HuH-7.5 (cell line): ENCODE measurements around the gene NSMF.

Source experiments
- DNase-seq: peaks from one replicate; pipeline ENCODE4 v3.0.0; 2011; ENCODE audit warnings: low spot score

NSMF gene

GRCh38 chr9:137492464-137493363 lies 33.6 kb upstream of the NSMF start:
- no peak for DNase-seq

GRCh38 chr9:137491735-137492432 lies 32.8 kb upstream of the NSMF start:
- no peak for DNase-seq

GRCh38 chr9:137490532-137491186 lies 31.5 kb upstream of the NSMF start:
- DNase-seq: no peak

- DNase-seq: no peak
These were observed 29.8 kb upstream of the NSMF start for GRCh38 chr9:137488906-137489305.

- no peak for DNase-seq
These were observed 29.2 kb upstream of the NSMF start for GRCh38 chr9:137488327-137488653.

- no peak for DNase-seq
These were observed 28.6 kb upstream of the NSMF start for GRCh38 chr9:137487454-137488326.

- DNase-seq: no peak
These were observed 27.7 kb upstream of the NSMF start for GRCh38 chr9:137486545-137487453.

- no peak for DNase-seq
These were observed 27.0 kb upstream of the NSMF start for GRCh38 chr9:137486141-137486490.

- DNase-seq: no peak
These were observed 26.4 kb upstream of the NSMF start for GRCh38 chr9:137485343-137486140.

- no peak for DNase-seq
These were observed 25.6 kb upstream of the NSMF start for GRCh38 chr9:137484551-137485315.

GRCh38 chr9:137482094-137482781 lies 23.1 kb upstream of the NSMF start:
- DNase-seq: no peak

GRCh38 chr9:137480686-137481683 lies 21.9 kb upstream of the NSMF start:
- DNase-seq: no peak

- DNase-seq: no peak
These were observed 21.0 kb upstream of the NSMF start for GRCh38 chr9:137479892-137480685.

GRCh38 chr9:137478962-137479861 lies 20.1 kb upstream of the NSMF start:
- no peak for DNase-seq

- no peak for DNase-seq
These were observed 19.5 kb upstream of the NSMF start for GRCh38 chr9:137478613-137478961.
